IPS-18c (cell line): ENCODE measurements around the gene AP2M1.
A peak's percentile ranks its signal among the peaks of the same experiment; 100 is the strongest.

Experiments
- H3K4me3 ChIP-seq: 2 replicates; pipeline ENCODE4 v1.7.0; 2013; ENCODE audit warnings: low read depth, mild to moderate bottlenecking, low read length, moderate library complexity; ENCODE audit not compliant: insufficient read depth
- H3K9me3 ChIP-seq: one replicate; pipeline ENCODE4 v1.6.1; 2013; ENCODE audit warnings: mild to moderate bottlenecking, low read length, moderate library complexity; ENCODE audit not compliant: control insufficient read depth, insufficient read depth

Gene AP2M1

GRCh38 chr3:184230603-184231528 is 56.2 kb downstream of the AP2M1 start:
- Histone ChIP-seq H3K4me3 (peak overlapping the region; percentile 60; the same call in 1 of the 2 replicates), H3K9me3 (peaks cover 5% of the 10 kb centered on the region)

GRCh38 chr3:184231671-184232070 is 57.0 kb downstream of the AP2M1 start:
- Histone ChIP-seq H3K4me3 (no peak overlapping the region), H3K9me3 (peaks cover 5% of the 10 kb centered on the region)

- no peak overlapping the region for H3K4me3 ChIP-seq
- peaks cover 9% of the 10 kb centered on the region for H3K9me3 ChIP-seq
Measured at GRCh38 chr3:184233127-184233843, 58.6 kb downstream of the AP2M1 start.
